Activated B cell treated with CpG ODN at 0.5 μM for 24 hours (primary cell): Measurements from ENCODE around the gene LRRC34. TPM values are rescaled to one million over a fixed set of nuclear protein-coding genes. Genes with fewer than 3 reads are reported as not detected.

Source experiments
- ATAC-seq: fragments of 200-7000 bp; cut with Tn5 transposase; one replicate; pipeline ENCODE4 v1.10.0; 2021; ENCODE audit warnings: low read depth, mild to moderate bottlenecking, moderate library complexity
- CTCF ChIA-PET: fragments of 350-600 bp; sonication (Branson Sonifier 250); formaldehyde crosslinking; loops from one replicate; lab custom pipeline; 2021; ENCODE audit warnings: antibody characterized with exemption; lab: Charles Lee
- POLR2A ChIA-PET: fragments of 350-600 bp; sonication (Branson Sonifier 250); formaldehyde crosslinking; loops from one replicate; lab custom pipeline; 2021; ENCODE audit warnings: antibody characterized with exemption; lab: Charles Lee
- DNase-seq: peaks from one replicate; pipeline ENCODE4 v3.0.0; 2022
- H3K27ac Mint-ChIP-seq: one replicate; pipeline ENCODE4 v1.8.0; 2020; ENCODE audit warnings: mixed read lengths
- H3K27me3 Mint-ChIP-seq: one replicate; pipeline ENCODE4 v1.8.0; 2021; ENCODE audit warnings: mixed read lengths
- H3K36me3 Mint-ChIP-seq: one replicate; pipeline ENCODE4 v1.8.0; 2021; ENCODE audit warnings: low read depth, mixed read lengths
- H3K4me1 Mint-ChIP-seq: one replicate; pipeline ENCODE4 v1.8.0; 2021; ENCODE audit warnings: mixed read lengths
- H3K4me3 Mint-ChIP-seq: one replicate; pipeline ENCODE4 v1.8.0; 2020; ENCODE audit warnings: mild to moderate bottlenecking, mixed read lengths
- H3K9me3 Mint-ChIP-seq: one replicate; pipeline ENCODE4 v1.8.0; 2020; ENCODE audit warnings: mixed read lengths
- CTCF ChIP-seq: fragments of 200-600 bp; IDR thresholded peaks from one replicate; pipeline ENCODE4 v1.8.0; 2022; ENCODE audit warnings: antibody characterized with exemption, mild to moderate bottlenecking
- intact Hi-C: fragments of 100-400 bp; cut with micrococcal nuclease; formaldehyde crosslinking; loops from one replicate; pipeline ENCODE4 v1.15.1; 2024
- total RNA-seq: library from RNA; stranded (reverse); gene quantifications from 2 replicates; pipeline ENCODE4 v1.2.3, GENCODE V29; 2022

Gene LRRC34
- total RNA-seq, 1 donor from 2014 or later: 5.7 TPM

- intact Hi-C loops: loop anchor here (2.0 kb wide), 1 partner anchor 14 kb away; no protein-coding TSS in a partner anchor
- no peak overlapping the region for H3K27ac Mint-ChIP-seq
- H3K4me1 Mint-ChIP-seq: peaks cover 3% of the 10 kb centered on the region
- CTCF ChIA-PET: no interaction called here
- H3K9me3 Mint-ChIP-seq: no peaks in the 10 kb centered on the region
- ATAC-seq (no peak), DNase-seq (no peak)
- no peaks in the 10 kb centered on the region for H3K27me3 Mint-ChIP-seq
- TF ChIP-seq CTCF: no peak
- H3K4me3 Mint-ChIP-seq: no peak overlapping the region
- H3K36me3 Mint-ChIP-seq: peaks cover 39% of the 10 kb centered on the region
- POLR2A ChIA-PET: no interaction called here
These were observed 21.8 kb downstream of the LRRC34 start for GRCh38 chr3:169790687-169791429.

DNA sequence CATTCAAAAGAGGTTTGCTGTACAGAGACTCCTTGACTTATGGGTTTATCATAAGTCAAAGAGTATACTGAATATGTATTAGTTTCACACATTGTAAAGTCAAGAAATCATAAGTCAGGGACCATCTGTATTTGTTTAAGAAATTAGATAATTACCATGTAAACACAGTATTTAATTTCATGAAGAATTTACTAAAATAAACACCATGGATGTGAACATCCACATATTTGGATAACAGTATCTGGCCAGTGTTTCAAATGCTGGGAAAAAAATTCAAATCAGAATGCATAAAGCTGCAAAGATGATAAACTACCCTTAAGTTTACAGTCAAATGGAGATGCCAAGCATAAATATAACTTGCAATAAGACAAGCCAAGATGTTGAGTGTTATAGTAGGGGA, 22.5 kb downstream of the LRRC34 start:
- DNase-seq (no peak), ATAC-seq (no peak)
- Mint-ChIP-seq H3K27ac (no peak overlapping the region), H3K36me3 (peaks cover 45% of the 10 kb centered on the region), H3K4me1 (peaks cover 3% of the 10 kb centered on the region), H3K4me3 (no peak overlapping the region), H3K27me3 (no peaks in the 10 kb centered on the region), H3K9me3 (no peaks in the 10 kb centered on the region)
- intact Hi-C loops: loop anchor here (2.0 kb wide), 1 partner anchor 13 kb away; no protein-coding TSS in a partner anchor
- ChIA-PET POLR2A (no interaction called here), CTCF (no interaction called here)
- no peak for TF ChIP-seq CTCF

DNA sequence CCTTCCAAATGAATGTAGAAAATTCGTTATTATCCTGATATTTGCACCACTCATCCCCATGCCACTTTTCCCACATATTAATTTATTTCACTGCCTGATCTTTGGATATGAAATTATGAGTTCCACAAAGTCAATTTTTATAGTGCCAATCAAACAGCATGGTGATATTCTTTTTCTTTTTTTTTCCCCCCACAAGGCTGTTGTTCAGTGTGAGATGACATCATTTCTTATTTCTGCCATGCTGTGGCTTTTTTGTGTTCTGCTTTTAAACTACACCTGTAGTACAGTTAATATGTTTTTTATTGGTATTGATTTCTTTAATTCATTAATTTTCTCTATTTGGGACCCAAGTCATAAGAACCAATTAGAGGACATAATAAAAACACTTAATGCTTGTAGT, 24.9 kb downstream of the LRRC34 start:
- intact Hi-C loops: no loop called here
- TF ChIP-seq CTCF: no peak
- peaks cover 58% of the 10 kb centered on the region for H3K36me3 Mint-ChIP-seq
- no peak overlapping the region for H3K4me3 Mint-ChIP-seq
- no peak overlapping the region for H3K27ac Mint-ChIP-seq
- peaks cover 3% of the 10 kb centered on the region for H3K4me1 Mint-ChIP-seq
- no peaks in the 10 kb centered on the region for H3K27me3 Mint-ChIP-seq
- DNase-seq (no peak), ATAC-seq (no peak)
- ChIA-PET POLR2A (no interaction called here), CTCF (no interaction called here)
- H3K9me3 Mint-ChIP-seq: no peaks in the 10 kb centered on the region

GRCh38 chr3:169787120-169787519, 25.6 kb downstream of the LRRC34 start:
- intact Hi-C loops: no loop called here
- no peak for ATAC-seq
- H3K36me3 Mint-ChIP-seq: peaks cover 58% of the 10 kb centered on the region

More at GRCh38 chr3:169787120-169787519, 25.6 kb downstream of the LRRC34 start:
- Mint-ChIP-seq H3K9me3 (no peaks in the 10 kb centered on the region), H3K4me3 (no peak overlapping the region), H3K4me1 (peaks cover 3% of the 10 kb centered on the region), H3K27ac (no peak overlapping the region), H3K27me3 (no peaks in the 10 kb centered on the region)
- no peak for DNase-seq
- ChIA-PET POLR2A (interaction anchor here (0.6 kb wide), 1 partner anchor 122 kb away, joined by 3 read pairs; no protein-coding TSS in a partner anchor), CTCF (no interaction called here)
- no peak for TF ChIP-seq CTCF
